Panc1 (cell line): ENCODE data around the gene RAP1GAP2. TPM values are rescaled to one million over a fixed set of nuclear protein-coding genes. Genes with fewer than 3 reads are reported as not detected.

ENCODE experiments used
- ATAC-seq: fragments of 200-7000 bp; cut with Tn5 transposase; 2 replicates; pipeline ENCODE4 v1.9.1; 2020; ENCODE audit warnings: mild to moderate bottlenecking, moderate library complexity
- BruUV-seq: library from RNA; stranded (reverse); fragments of 400-500 nt; replicated peaks from 2 replicates; lab custom pipeline; 2021; lab: Mats Ljungman, UMichigan
- CTCF ChIA-PET: fragments of 300-600 bp; sonication (Branson Sonifier 250); formaldehyde crosslinking; loops from one replicate; lab custom pipeline; 2022; ENCODE audit warnings: antibody characterized with exemption; lab: Charles Lee
- POLR2A ChIA-PET: fragments of 300-600 bp; sonication (Branson Sonifier 250); formaldehyde crosslinking; loops from one replicate; lab custom pipeline; 2022; ENCODE audit warnings: antibody characterized with exemption; lab: Charles Lee
- DNase-seq: peaks from one replicate; pipeline ENCODE4 v3.0.0-alpha.2; 2010; ENCODE audit warnings: low read depth, low spot score
- H3K27ac ChIP-seq: 2 replicates; pipeline ENCODE4 v1.5.1; 2011; ENCODE audit warnings: mild to moderate bottlenecking, low read length, inconsistent platforms
- H3K27me3 ChIP-seq: fragments of 200-500 bp; sonication (Bioruptor generic); 2 replicates; pipeline ENCODE4 v1.6.0; 2014; ENCODE audit warnings: low read length, inconsistent platforms; ENCODE audit not compliant: control insufficient read depth, insufficient read depth
- H3K36me3 ChIP-seq: fragments of 200-500 bp; sonication (Bioruptor generic); 2 replicates; pipeline ENCODE4 v1.5.1; 2014; ENCODE audit warnings: inconsistent platforms, mild to moderate bottlenecking, low read length, moderate library complexity; ENCODE audit not compliant: control insufficient read depth, insufficient read depth
- H3K4me1 ChIP-seq: 2 replicates; pipeline ENCODE4 v1.5.1; 2011; ENCODE audit warnings: inconsistent platforms, mild to moderate bottlenecking, low read length, moderate library complexity; ENCODE audit not compliant: control insufficient read depth, insufficient read depth
- H3K4me3 ChIP-seq, 2 experiments: 2 replicates each; pipeline ENCODE4 v1.5.1; 2011 to 2012; ENCODE audit warnings: low read depth in 2 of 2, low read length in 2 of 2, mild to moderate bottlenecking in 2 of 2, inconsistent platforms in 1 of 2, moderate library complexity in 1 of 2
- H3K9me3 ChIP-seq: fragments of 200-500 bp; sonication (Bioruptor generic); 2 replicates; pipeline ENCODE4 v1.5.1; 2014; ENCODE audit warnings: low read depth, mild to moderate bottlenecking, inconsistent platforms, low read length, moderate library complexity; ENCODE audit not compliant: control insufficient read depth, insufficient read depth
- POLR2AphosphoS5 ChIP-seq: IDR thresholded peaks from 2 replicates; pipeline ENCODE4 v1.6.1; 2012; ENCODE audit warnings: mild to moderate bottlenecking, low read depth, low read length, moderate library complexity
- REST ChIP-seq, 2 experiments: IDR thresholded peaks; 2 replicates each; pipeline ENCODE4 v1.6.1; 2011 to 2012; ENCODE audit warnings: low read depth in 2 of 2, control low read depth in 1 of 2, low read length in 1 of 2, mild to moderate bottlenecking in 1 of 2, moderate library complexity in 1 of 2; ENCODE audit not compliant: insufficient read depth in 1 of 2
- SIN3A ChIP-seq: IDR thresholded peaks from 2 replicates; pipeline ENCODE4 v1.6.1; 2012; ENCODE audit warnings: low read depth, mild to moderate bottlenecking, low read length, moderate library complexity, borderline replicate concordance; ENCODE audit not compliant: insufficient read depth
- TCF7L2 ChIP-seq: IDR thresholded peaks from 2 replicates; pipeline ENCODE4 v1.6.1; 2011; ENCODE audit warnings: mild to moderate bottlenecking, low read depth, low read length, inconsistent platforms
- in situ Hi-C: cut with HindIII; loops from 2 replicates; pipeline ENCODE4 v1.10.0; 2016; ENCODE audit warnings: low sequenced_read_pairs, low pct_unique_long_range_greater_than_20kb
- intact Hi-C: fragments of 100-400 bp; cut with micrococcal nuclease; formaldehyde crosslinking; loops from one replicate; pipeline ENCODE4 v1.10.0; 2022; ENCODE audit not compliant: unreplicated experiment
- total RNA-seq: library from RNA; stranded (reverse); gene quantifications from one replicate; pipeline ENCODE4 v1.2.1, GENCODE V29; 2021; ENCODE audit not compliant: unreplicated experiment
- TF ChIP-seq, protein P1 (sequence below): fragments of 450-650 bp; IDR thresholded peaks from 2 replicates; pipeline ENCODE4 v1.5.1; 2017; ENCODE audit warnings: mild to moderate bottlenecking

Gene RAP1GAP2
- total RNA-seq, 1 experiment from 2014 or later = 10.0 TPM

DNA sequence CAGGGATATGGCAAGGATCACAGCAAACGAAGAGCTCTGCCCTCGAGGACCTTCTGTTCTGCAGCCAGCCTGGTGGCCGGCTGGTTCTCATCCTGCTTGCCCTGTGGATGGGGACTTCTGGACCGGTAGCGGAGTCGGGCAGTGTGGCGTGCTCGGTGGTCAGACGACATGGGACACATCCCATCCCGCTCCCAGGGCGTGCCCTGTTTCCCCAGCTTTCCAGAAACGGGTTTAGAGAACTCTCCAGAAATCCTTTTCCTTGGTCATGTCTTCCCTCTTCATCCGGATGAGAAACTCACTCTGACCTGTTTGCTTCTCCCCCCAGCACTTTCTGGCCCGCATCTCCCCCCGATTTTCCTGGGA lies 151.3 kb downstream of the RAP1GAP2 start:
- TF ChIP-seq, protein P1, sequence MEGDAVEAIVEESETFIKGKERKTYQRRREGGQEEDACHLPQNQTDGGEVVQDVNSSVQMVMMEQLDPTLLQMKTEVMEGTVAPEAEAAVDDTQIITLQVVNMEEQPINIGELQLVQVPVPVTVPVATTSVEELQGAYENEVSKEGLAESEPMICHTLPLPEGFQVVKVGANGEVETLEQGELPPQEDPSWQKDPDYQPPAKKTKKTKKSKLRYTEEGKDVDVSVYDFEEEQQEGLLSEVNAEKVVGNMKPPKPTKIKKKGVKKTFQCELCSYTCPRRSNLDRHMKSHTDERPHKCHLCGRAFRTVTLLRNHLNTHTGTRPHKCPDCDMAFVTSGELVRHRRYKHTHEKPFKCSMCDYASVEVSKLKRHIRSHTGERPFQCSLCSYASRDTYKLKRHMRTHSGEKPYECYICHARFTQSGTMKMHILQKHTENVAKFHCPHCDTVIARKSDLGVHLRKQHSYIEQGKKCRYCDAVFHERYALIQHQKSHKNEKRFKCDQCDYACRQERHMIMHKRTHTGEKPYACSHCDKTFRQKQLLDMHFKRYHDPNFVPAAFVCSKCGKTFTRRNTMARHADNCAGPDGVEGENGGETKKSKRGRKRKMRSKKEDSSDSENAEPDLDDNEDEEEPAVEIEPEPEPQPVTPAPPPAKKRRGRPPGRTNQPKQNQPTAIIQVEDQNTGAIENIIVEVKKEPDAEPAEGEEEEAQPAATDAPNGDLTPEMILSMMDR = no peak
- no peak for TF ChIP-seq REST (IDR thresholded peaks at IDR 0.05; ENCODE audit: insufficient read depth in 1 of 2, low read depth in 2 of 2, low read length in 1 of 2)
- no peak for TF ChIP-seq SIN3A
- no peak for TF ChIP-seq POLR2AphosphoS5
- no peak for TF ChIP-seq TCF7L2
- H3K4me3 ChIP-seq = no peak overlapping the region
- no peaks in the 10 kb centered on the region for H3K36me3 ChIP-seq
- H3K9me3 ChIP-seq = no peaks in the 10 kb centered on the region
- ChIA-PET POLR2A (interaction anchor here (0.6 kb wide), 1 partner anchor 127 kb away, joined by 5 read pairs; no protein-coding TSS in a partner anchor), CTCF (no interaction called here)
- in situ Hi-C loops (no loop called here), intact Hi-C loops (no loop called here)
- no peak for ATAC-seq
- BruUV-seq = no TSS peak
- H3K27me3 ChIP-seq = no peaks in the 10 kb centered on the region
- H3K27ac ChIP-seq = no peak overlapping the region
- no peak for DNase-seq
- peaks cover 5% of the 10 kb centered on the region; the same call in 1 of the 2 replicates for H3K4me1 ChIP-seq

- Histone ChIP-seq H3K36me3 (no peaks in the 10 kb centered on the region), H3K4me3 (no peak overlapping the region), H3K27me3 (no peaks in the 10 kb centered on the region), H3K4me1 (peaks cover 8% of the 10 kb centered on the region; the same call in 1 of the 2 replicates), H3K27ac (no peak overlapping the region), H3K9me3 (no peaks in the 10 kb centered on the region)
- POLR2A ChIA-PET = interaction anchor here (0.6 kb wide), 1 partner anchor 128 kb away, joined by 5 read pairs; no protein-coding TSS in a partner anchor
- CTCF ChIA-PET = no interaction called here
- no TSS peak for BruUV-seq
- intact Hi-C loops = no loop called here
- no peak for DNase-seq
- no peak for TF ChIP-seq REST (IDR thresholded peaks at IDR 0.05; ENCODE audit: insufficient read depth in 1 of 2, low read depth in 2 of 2, low read length in 1 of 2)
- in situ Hi-C loops = no loop called here
- ATAC-seq = no peak
These were observed 151.8 kb downstream of the RAP1GAP2 start for GRCh38 chr17:2947996-2948550.
